Measurements from ENCODE around the gene RIPK4. TPM values are rescaled to one million over a fixed set of nuclear protein-coding genes. Genes with fewer than 3 reads are reported as not detected.

RIPK4 gene
- total RNA-seq, 4 donors from 2014 or later, result 0.91 to 1.7 (median 1.1) TPM

DNA sequence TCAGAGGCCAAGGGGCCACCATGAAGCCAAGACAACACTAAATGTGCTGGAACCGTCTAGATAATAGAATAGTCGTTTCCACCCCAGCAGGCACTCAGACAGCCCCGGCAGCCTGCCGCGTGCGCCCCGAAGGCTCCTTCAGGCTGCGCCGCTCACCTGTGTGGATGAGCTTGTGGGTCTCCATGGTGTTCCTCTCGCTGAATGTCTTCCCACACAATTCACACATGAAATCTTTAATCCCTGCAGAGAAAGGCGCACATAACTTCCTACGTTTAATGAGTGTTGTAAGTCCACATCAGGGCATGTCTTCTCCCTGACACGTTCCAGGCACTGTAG is 43.7 kb upstream of the RIPK4 start:
- TF ChIP-seq, protein P1, sequence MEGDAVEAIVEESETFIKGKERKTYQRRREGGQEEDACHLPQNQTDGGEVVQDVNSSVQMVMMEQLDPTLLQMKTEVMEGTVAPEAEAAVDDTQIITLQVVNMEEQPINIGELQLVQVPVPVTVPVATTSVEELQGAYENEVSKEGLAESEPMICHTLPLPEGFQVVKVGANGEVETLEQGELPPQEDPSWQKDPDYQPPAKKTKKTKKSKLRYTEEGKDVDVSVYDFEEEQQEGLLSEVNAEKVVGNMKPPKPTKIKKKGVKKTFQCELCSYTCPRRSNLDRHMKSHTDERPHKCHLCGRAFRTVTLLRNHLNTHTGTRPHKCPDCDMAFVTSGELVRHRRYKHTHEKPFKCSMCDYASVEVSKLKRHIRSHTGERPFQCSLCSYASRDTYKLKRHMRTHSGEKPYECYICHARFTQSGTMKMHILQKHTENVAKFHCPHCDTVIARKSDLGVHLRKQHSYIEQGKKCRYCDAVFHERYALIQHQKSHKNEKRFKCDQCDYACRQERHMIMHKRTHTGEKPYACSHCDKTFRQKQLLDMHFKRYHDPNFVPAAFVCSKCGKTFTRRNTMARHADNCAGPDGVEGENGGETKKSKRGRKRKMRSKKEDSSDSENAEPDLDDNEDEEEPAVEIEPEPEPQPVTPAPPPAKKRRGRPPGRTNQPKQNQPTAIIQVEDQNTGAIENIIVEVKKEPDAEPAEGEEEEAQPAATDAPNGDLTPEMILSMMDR (IDR thresholded peaks at IDR 0.05), result no peak
- TF ChIP-seq POLR2AphosphoS5 (IDR thresholded peaks at IDR 0.05), result no peak
- no peak for TF ChIP-seq POLR2A (IDR thresholded peaks at IDR 0.05; ENCODE audit: low read depth)
- no peak for TF ChIP-seq EP300 (IDR thresholded peaks at IDR 0.05)
- intact Hi-C loops (cut with DNase I), result no loop called here
- H3K27me3 ChIP-seq, result no peaks in the 10 kb centered on the region
- no peaks in the 10 kb centered on the region for H3K9me3 ChIP-seq
- no peak overlapping the region for H3K4me3 ChIP-seq
- 90% methylated on average over 7 of the region's 13 CpGs for WGBS
- H3K4me1 ChIP-seq, result no peaks in the 10 kb centered on the region
- H3K27ac ChIP-seq (replicated peaks in 1 of 4), result no peak overlapping the region
- DNase-seq (ENCODE audit: extremely low spot score), result no peak
- H3K36me3 ChIP-seq, result peaks cover 22 to 67% (median 47%) of the 10 kb centered on the region in 4 donors

DNA sequence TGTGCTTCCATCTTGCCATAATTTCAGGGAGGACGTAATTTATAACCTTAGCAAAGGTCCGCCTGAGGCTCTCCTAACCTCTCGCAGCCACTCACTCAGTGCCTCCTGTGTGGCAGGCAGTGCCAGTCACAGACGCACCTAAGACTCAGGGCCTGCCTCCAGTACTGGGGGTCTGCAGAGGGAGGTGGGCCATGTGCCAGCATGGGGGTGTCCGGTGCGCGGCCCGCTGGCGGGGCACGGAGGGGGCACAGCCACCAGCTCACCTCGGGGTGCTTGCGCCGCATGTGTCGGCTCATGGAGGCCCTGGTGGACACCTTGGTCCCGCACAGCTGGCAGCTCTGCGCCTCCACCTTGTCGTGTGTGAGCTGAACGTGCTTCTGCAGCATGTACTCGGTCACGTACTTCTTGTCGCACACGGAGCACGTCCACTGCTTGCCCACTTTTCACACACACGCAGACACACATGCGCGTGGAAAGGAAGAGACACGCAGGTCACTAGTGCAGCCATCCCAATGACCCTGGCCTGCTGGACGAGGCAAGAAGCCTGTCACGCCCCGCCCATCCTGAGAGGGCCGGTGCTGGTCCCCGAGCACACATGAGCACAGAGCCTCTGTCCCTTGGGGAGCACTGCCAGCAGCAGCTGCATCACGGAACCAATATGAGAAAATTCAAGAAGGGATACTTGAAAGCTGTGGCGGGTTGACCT is 43.2 kb upstream of the RIPK4 start:
- intact Hi-C loops (cut with DNase I), result no loop called here
- Histone ChIP-seq H3K27ac (replicated peaks in 1 of 4) (no peak overlapping the region), H3K4me1 (no peaks in the 10 kb centered on the region), H3K27me3 (no peaks in the 10 kb centered on the region), H3K4me3 (no peak overlapping the region), H3K9me3 (no peaks in the 10 kb centered on the region), H3K36me3 (peaks cover 17 to 62% (median 41%) of the 10 kb centered on the region in 4 donors)
- DNase-seq (ENCODE audit: extremely low spot score), result no peak
- TF ChIP-seq POLR2AphosphoS5 (IDR thresholded peaks at IDR 0.05) (no peak), EP300 (IDR thresholded peaks at IDR 0.05) (no peak), POLR2A (IDR thresholded peaks at IDR 0.05; ENCODE audit: low read depth) (no peak)
- TF ChIP-seq, protein P1 (IDR thresholded peaks at IDR 0.05), result no peak
- 95% methylated on average over 28 of the region's 34 CpGs for WGBS

DNA sequence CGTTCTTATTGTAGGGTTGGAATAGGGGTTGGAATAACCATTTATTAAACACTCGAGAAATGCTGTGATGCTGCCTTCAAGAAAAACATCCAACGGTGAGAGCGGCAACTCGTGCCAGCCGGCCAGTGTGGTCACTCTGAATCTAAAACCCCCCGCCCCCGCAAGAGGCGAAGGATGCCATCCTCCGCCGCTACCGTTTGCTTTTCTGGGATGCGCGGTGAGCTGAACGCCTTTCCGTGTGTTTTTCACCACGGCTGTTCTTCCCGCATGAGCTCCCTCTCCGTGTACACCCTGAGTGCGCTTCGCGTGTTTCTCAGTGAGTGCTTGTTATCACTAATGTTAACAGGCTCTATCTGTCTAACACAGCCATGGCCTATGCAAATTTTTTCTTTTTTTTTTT is 42.0 kb upstream of the RIPK4 start:
- TF ChIP-seq POLR2AphosphoS5 (IDR thresholded peaks at IDR 0.05) (no peak), EP300 (IDR thresholded peaks at IDR 0.05) (no peak), POLR2A (IDR thresholded peaks at IDR 0.05; ENCODE audit: low read depth) (no peak)
- TF ChIP-seq, protein P1 (IDR thresholded peaks at IDR 0.05), result no peak
- H3K4me3 ChIP-seq, result no peak overlapping the region
- WGBS, result 96% methylated on average over 22 of the region's 22 CpGs
- peaks cover 16 to 59% (median 41%) of the 10 kb centered on the region in 4 donors for H3K36me3 ChIP-seq
- intact Hi-C loops (cut with DNase I), result no loop called here
- H3K9me3 ChIP-seq, result no peaks in the 10 kb centered on the region
- H3K27ac ChIP-seq (replicated peaks in 1 of 4), result no peak overlapping the region
- no peaks in the 10 kb centered on the region for H3K27me3 ChIP-seq
- DNase-seq (ENCODE audit: extremely low spot score), result no peak
- no peaks in the 10 kb centered on the region for H3K4me1 ChIP-seq

DNA sequence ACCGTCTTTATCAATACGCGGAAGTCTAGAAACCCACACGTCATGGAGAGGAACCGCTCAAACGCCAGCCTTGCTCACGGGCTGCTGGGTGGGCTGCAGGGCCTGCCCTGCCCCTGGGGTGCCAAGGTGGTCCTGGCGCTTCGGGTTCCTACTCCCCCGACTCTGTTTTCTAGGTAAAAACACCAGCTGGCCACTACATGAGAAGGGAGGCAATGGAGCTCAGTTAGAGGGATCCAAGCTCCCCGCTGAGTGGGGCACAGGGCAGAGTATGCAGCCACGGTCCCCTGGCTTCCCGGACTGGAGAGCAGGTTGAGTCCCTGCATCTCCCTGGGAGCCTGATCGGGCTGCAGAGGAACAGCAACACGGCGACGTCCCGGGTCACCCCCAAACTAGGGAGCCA is 41.2 kb upstream of the RIPK4 start:
- H3K36me3 ChIP-seq, result peaks cover 11 to 58% (median 38%) of the 10 kb centered on the region in 4 donors
- no peak for TF ChIP-seq EP300 (IDR thresholded peaks at IDR 0.05)
- no peak for TF ChIP-seq POLR2AphosphoS5 (IDR thresholded peaks at IDR 0.05)
- TF ChIP-seq, protein P1 (IDR thresholded peaks at IDR 0.05), result no peak
- TF ChIP-seq POLR2A (IDR thresholded peaks at IDR 0.05; ENCODE audit: low read depth), result no peak
- no peak overlapping the region for H3K27ac ChIP-seq (replicated peaks in 1 of 4)
- intact Hi-C loops (cut with DNase I), result no loop called here
- no peaks in the 10 kb centered on the region for H3K9me3 ChIP-seq
- H3K4me1 ChIP-seq, result peaks cover 2 to 5% (median 4%) of the 10 kb centered on the region in 4 donors
- DNase-seq (ENCODE audit: extremely low spot score), result no peak
- H3K27me3 ChIP-seq, result no peaks in the 10 kb centered on the region
- 90% methylated on average over 16 of the region's 18 CpGs for WGBS
- no peak overlapping the region for H3K4me3 ChIP-seq

DNA sequence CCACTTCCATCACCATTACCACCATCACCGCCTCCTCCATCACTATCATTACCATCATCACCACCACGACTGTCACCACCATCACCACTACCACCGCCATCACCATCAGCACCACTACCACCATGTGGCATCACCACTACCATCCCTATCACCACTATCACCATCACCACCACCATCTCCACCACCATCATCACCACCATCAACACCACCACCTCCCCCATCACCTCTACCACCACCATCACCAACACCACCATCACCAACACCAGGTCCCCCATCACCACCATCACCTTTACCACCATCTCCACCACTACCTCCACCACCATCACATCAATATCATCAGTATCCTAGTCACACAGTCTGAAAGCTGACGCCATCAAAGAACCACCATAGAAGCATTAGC is 39.9 kb upstream of the RIPK4 start:
- Histone ChIP-seq H3K27me3 (no peaks in the 10 kb centered on the region), H3K27ac (replicated peaks in 1 of 4) (no peak overlapping the region), H3K36me3 (peaks cover 15 to 56% (median 35%) of the 10 kb centered on the region in 4 donors), H3K4me1 (peaks cover 6 to 14% (median 13%) of the 10 kb centered on the region in 4 donors), H3K4me3 (no peak overlapping the region), H3K9me3 (no peaks in the 10 kb centered on the region)
- no peak for DNase-seq (ENCODE audit: extremely low spot score)
- WGBS, result 97% methylated on average over 4 of the region's 4 CpGs
- intact Hi-C loops (cut with DNase I), result no loop called here
- TF ChIP-seq EP300 (IDR thresholded peaks at IDR 0.05) (no peak), POLR2A (IDR thresholded peaks at IDR 0.05; ENCODE audit: low read depth) (no peak), POLR2AphosphoS5 (IDR thresholded peaks at IDR 0.05) (no peak)
- TF ChIP-seq, protein P1 (IDR thresholded peaks at IDR 0.05), result no peak

All from esophagus muscularis mucosa (tissue), 4 donors.